NCI-H1105 treated with DMSO at 0.1 percent for 48 hours (cell line): Measurements from ENCODE around the gene ADNP.
A peak's percentile ranks its signal among the peaks of the same experiment; 100 is the strongest.

Experiments
- DNase-seq: peaks from one replicate; lab custom pipeline; 2025; lab: John Stamatoyannopoulos, UW

ADNP gene

DNA sequence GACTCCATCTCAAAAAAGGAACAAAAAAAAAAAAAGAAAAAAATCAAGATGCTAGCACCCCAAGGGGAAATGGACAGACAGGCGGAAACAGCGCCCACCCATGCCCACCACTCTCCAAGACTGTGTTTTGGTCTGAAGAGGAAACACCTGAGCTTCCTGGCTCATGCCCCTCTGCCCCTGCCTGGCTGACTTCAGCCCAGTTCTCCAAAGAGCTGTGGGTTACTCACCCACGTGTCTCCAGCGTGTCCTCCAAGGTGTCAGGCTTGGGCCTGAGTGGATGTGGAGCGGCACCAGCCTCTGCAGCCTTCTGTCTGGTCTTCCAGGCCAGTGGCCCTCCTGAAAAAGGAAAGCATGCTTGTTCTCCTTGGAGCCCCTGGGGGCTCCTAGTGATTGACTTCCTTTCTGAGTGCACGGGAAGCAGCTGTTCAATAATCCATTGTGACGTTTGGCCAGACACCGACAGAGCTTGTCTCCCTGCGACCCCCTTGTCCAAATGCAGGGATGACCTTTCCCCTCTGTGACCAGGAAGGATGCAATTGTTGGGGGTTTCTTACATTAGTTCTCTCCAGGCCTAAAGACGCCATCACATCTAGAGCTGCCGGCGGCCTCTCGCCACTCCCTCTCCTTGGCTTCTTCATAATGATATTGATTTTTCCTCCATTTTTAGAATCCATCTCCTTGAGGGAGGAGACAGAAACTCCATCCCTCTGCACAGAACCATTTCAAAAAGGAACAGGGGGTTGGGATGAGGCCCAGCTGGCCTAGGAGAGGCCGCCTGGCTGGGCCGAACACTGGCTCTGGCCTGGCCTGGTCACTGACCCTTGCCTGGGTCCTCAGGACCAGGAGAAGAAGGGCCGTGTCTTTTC lies 58.4 kb downstream of the ADNP start:
- DNase-seq, result no peak

DNA sequence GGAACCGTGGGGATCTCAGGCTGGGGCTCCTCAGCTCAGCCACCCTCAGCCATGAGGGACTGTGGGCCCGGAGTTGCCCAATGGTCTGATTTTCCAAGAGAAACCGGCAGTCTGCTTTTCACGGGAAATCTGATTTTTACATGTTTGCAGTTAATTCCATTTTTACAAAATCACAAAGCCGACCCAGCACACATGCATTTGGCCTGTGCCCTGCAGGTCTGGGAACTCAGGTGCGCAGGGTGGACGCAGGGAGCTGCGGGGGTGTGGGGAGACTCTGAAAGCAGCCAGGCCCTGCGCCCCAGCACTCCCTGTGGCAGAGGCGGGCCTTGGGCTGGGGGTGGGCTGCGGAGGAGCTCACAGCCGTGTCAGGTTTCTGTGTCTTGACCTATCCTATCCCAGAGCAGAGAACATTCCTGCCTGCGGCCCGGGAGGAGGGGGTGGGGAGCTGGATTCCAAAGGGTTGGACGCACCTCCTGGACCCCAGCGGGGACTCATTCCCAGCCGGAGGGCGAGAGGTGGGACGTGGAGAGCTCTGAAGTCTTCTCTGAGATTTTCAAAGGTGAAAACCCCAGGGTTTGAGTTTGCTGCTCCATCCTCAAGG lies 60.6 kb downstream of the ADNP start:
- DNase-seq, result no peak

DNA sequence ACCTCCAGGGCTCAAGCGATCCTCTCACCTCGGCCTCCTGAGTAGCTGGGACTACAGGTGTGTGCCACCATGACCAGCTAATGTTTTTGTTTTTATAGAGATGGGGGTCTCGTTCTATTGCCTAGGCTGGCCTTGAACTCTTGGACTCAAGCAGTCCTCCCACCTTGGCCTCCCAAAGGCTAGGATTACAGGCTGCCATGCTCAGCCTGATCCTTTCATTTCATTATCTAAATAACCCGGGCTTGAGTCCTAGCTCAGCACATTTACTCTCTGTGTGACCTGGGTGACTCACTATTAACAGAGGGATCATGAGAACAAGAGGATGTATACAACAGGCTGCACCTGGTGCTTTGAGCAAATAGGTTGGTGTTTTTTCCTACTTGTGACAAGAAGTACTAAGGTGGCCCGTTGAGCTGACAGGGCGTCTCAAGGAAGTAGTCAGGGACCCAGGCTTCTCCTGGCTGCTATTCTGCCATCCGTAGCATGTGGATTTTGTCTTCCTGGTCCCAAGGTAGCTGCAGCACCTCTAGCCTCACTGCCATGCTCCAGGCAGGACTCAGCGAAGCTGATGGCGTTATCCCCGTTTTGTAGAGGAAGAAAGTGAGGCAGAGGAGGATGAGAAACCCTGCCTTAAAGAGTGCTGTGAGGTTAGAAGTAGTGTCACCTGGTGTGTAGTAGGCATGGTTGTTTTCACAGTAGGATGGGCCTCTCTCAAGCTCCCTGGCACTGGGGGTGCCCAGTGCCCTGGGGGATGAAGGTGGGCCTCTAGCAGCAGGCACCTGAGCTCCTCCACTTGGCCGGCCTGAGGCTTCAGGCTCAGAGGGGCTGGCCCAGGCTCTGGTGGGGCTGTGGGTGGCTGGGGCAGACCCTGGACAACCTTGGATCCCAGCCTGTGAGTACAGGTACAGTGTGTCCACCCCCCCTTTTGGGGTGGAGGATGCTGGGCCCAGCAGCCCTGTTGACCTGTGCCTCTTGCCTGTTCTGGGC lies 62.4 kb downstream of the ADNP start:
- DNase-seq, result no peak

DNA sequence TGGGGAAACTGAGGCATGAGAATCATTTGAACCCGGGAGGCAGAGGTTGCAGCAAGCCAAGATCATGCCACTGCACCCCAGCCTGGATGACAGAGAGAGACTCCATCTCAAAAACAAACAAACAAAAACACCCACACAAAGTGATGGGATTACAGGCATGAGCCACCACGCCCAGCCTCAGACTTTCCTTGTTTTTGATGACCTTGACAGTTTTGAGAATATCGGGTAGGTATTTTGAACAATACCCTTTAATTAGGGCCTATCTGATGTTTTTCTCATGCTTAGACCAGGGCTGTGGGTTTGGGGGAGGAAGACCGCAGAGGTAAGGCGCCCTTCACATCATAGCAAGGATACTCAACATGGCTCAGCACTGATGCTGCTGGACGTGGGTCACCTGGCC lies 63.4 kb downstream of the ADNP start:
- no peak for DNase-seq

DNA sequence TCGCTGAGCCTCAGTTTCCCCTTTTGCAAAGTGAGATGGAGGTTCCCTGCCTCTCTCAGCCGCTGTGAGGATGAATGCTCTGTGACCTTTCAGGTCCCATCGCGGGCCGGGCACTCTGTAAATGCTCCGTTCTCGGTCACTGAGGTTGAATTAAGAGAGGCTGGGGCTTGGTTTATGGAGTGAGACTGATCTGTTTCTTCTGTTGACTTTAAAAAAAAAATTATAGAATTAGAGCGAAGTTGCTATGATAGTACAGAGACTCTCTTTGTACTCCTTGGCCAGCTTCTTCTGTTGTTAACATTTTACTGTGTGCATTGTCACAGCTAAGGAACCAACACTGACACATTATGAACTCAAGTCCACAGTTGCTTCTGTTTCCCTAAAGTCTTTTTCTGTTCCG lies 64.4 kb downstream of the ADNP start:
- DNase-seq, result no peak

DNA sequence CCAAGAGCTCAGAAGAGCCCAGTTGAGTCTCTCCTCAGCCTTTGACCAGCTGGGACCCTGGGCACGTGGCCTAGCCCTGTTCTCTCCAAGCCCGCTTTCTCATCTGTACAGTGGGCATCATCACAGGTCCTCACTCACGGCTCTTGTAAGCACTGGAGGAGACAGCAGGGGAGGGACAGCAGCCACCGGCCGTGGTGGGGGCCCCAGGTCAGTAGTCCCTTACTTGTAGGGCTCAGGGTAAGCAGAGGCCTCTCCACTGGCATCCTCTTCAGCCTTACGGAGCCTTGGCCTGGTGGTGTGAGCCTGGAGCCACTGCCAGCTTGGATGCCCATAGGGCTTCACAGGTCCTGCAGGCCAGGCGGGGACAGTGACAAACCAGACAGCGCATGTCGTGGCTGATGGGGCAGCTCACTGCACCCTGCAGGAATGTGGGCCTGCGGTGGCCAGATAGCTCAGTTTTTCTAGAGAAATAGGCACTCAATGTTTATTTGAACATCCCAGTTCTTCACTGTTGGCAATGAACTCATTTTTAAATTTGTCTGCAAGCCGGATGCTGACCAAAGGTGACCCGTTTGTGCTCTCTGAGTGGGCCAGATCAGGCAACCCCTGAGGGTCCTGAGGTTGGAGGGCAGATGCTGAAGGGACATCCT lies 65.1 kb downstream of the ADNP start:
- DNase-seq, result no peak

DNA sequence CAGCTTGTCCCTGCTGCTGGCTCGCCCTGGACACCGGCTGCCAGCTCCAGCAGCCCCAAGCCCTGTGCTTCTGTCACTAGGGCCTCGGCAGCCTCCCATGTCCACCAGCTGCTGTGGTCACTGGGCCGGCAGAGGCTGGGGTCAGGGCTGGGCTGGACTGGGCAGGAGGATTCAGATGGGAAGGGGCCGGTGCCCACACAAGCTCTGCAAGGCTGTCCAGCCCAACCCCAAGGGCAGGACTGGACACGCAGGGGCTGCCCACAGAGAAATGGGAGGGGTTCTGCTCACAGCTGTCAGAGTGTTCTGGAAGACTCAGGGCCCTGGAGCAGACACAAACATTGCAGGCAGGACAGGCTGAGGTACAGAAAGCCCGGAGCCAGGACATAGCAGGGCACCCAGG lies 65.6 kb downstream of the ADNP start:
- DNase-seq, result no peak

DNA sequence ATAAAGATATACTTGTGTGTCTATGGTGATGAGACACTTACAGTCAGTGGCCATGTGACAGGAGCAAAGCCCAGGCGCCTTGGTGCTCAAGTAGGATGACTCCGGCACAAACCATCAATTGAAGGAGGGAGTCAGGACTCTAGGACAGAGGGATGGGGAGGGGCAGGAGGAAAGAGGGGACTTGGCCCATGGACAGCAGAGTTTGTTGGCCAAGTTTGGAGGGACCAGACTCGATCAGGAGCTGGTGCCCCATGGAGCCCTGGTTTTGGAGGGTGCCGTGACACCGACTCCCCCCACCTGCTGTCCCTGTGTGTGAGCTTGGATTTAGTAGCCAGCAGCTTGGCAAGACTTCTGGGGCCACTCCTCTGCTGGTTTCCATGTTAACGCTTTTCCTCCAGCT lies 66.1 kb downstream of the ADNP start:
- no peak for DNase-seq

DNA sequence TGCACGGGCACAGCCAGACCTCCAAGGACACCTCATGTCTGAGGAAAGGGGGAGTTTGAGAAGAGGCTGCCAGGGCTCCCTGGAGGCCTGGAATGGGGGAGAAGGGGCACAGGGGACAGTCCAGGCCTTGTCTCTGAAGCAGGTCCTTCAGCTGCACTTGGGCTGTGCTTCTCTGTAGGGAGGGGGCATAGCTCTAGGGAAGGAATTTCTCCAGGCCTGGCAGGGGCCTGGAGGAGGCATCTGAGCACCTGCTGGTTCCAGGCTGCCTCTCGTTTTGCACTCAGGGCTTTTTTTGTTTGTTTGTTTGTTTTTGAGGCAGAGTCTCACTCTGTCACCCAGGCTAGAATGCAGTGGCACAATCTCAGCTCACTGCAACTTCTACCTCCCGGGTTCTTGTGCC lies 68.7 kb downstream of the ADNP start:
- DNase-seq, result no peak

DNA sequence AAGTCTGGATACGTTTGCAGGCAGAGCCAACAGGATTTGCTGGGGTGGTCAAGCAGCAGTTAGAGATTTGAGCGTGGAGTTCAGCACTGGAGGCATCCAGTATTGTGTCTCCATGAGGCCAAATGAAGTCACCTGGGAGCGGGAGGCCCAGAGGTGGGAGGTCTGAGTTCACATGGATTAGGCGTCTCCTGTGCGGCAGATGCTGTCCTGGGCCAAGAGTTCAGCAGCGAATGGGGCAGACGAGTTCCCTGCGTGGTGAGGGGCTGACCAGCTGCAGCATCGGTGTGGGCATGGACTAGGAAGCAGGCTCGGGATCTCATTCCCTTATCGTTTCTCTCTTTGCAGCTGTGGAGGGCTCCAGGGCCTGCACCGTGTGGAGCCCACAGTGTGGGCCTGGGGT lies 70.2 kb downstream of the ADNP start:
- DNase-seq, result no peak

DNA sequence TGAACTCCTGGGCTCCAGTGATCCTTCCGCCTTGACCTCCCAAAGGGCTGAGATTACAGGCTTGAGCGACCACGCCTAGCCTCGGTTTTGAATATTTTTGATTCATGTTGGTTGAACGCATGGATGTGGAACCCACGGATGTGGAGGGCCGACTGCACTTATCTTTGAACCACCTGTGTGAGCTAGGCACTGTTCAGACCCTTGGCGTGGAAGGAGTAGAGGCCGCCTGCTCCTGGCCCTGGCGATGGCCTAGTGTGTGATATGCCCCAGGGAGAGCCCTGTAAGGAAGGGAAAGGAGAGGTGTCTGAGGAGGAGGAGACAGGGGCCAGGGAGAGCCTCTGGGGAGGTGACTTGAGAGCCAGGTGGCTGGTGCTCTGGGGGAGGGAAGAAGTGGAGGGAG lies 72.1 kb downstream of the ADNP start:
- no peak for DNase-seq

DNA sequence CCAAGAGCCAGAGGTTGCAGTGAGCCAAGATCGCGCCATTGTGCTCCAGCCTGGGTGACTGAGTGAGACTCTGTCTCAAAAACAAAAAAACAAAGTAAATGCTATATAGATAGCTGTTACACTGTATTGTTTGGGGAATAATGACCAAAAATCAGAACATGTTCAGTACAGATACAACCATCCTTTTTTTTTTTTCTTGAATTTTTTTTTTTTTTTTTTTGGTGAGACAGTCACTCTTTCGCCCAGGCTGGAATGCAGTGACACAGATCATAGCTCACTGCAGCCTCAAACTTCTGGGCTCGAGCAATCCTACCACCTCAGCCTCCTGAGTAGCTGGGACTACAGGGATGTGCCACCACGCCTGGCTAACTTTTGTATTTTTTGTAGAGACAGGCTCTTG lies 72.7 kb downstream of the ADNP start:
- DNase-seq, result no peak

DNA sequence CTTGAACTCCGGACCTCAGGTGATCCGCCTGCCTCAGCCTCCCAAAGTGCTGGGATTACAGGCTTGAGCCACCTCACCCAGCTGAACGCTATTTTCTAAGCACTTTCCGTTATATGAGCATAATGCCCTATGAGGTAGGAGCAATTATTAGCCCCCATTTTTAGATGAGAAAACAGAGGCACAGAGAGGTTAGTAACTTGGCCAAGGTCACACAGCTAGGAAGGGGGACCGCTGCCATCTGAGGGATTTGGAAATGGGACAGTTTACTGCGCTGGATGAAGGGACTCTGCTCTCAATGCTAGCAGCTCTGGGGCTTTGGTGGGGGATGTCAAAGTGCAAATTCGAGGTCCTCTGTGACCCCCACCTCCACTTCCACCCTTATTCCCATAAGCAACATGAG lies 73.9 kb downstream of the ADNP start:
- DNase-seq, result no peak

DNA sequence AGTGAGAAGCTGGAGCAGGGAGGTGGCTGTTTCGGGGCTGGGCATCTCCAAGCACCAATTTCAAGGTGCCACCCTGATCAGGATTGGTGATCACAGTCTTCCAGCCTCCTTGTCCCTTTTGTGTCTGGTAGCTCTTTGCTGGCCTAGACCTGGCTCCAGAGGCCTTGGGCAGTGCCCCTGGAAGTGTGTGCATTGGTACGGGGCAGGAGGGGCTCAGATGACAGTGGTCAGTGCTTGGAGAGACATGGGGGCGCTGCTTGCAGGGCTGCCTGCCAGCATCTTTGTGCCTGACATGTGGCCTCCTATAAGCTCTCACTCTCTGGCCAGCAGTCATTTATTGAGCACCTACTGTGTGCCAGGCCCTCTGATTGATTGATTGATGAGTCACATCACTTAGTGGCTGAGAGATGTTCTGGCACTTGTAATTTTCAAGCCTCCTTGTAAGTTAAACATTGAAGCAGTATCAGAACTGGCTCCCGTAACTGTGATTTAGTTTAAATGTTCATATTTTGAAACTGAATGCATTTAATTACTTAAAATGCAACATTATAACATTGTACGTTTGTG lies 74.7 kb downstream of the ADNP start:
- no peak for DNase-seq

DNA sequence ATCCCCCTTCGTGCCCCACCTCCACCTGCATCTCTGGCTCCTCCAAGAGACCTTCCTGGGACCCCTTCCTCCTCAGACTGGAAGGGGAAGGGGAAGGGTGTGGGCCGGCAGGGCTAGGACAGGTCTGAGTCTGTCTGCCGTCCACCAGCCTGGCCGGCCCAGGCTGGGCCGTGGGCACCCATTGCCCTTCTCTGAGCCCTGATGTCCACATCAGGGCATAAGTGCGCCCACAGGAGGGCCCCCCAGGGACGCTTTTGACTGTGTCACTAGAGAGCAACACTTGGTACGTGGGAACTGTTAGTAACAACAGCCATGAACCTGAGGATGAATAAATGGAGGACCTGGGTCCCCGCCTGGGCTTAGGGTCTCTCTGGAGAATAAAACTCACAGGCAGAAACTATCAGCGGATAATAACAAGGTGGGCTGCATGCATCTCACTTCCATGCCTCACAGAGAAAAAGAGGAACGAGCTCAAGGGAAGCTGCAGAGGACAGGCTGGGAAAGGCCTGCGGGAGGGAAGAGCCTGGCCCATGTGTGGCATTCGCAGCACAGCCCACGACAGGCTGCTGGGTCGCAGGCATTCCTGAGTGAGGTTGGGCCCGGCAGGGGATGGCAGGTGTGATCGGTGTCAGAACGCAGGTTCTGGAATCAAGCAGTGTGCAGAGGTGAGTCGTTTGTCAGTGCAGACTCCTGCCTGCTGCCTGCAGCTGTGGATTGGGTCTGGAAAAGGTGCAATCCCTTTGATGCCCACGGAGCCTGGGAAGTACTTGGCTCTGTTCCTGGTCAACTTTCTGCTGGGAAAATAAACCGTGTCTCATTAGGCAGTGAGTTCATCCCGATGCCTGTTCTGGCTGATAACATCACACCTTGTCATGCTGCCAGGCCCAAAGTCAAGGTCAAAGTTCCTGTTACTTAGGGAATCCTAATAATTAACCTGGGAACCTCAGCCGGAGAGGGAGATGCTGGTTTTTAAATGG lies 75.5 kb downstream of the ADNP start:
- peak; percentile 37 for DNase-seq

DNA sequence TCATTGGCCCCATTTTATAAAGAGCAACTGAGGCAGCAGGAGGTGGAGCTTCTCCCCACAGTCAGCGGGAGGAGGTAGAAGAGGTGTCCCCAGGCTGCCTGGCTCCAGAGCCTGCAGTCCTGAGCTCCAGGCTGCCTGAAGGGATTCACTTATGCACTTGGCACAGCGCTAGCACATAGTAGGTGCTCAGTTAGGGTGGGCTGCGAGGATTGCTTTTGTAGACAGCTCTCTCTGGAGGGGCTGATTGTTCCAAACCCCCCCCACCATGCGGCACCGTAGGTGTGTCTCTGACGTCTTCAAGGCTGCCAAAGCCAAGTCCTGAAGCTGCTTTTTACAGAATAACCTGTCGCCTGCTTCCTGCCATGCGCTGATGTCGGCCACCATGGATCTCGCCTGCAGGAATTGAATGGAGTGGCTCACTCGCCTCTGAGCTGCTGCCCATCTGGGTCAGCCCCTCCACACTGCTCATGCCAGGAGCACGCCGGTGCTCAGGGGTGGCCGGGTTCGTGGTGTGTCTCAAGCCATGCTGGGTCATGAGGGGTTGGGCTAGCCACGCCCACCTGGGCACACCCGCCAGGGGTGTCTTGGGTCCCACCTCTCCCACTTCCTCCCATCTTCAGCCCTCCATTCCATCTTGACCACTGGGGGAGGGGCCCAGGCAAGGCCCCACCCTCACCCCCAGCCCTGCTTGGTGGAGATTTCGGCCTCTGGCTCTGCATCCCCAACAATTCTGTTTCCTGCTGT lies 76.6 kb downstream of the ADNP start:
- DNase-seq, result no peak

DNA sequence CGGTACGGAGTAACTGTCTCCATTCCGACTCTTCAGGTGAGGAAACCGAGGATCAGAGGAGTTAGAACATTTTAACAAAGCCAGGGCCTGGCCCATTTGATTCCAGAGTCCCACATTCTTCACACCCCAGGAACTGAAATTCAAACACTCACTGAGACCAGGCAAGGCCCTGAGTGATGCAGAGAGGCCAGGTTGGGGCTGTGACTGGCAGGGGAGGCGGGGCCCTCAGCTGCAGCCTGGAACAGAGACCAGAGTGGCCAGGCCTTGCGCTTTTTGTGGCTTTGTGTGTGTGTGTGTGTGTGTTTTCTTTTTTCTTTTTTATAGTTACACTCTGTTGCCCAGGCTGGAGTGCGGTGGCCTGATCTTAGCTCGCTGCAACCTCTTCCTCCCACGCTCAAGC lies 79.2 kb downstream of the ADNP start:
- no peak for DNase-seq

DNA sequence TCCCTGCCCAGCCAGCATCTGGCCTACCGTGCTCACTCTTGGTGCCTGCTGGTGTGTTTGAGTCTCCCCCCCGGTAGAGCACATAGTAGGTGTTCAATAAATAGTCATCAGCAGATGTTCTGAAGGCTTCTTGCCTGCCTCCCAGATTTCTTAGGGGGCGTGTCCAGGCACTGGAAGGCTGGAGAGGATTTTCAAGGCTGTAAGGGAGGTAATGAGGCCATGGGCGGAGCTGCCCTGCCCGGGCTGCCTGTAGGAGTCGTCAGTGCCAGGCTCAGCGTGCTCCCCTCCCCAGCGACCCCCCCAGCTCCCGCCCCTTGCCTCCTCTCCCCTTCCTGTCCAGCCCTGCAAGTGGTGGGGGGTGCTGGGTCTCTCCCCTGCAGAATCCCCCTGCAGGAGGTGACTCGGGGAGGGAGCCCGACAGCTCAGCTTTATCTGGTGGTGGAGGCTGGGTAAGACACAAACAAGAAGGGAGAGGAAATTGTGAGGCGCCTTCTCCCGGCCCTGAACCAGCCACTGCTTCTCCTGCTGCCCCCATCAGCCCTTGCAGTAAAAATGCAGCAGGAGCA lies 80.4 kb downstream of the ADNP start:
- DNase-seq, result no peak

DNA sequence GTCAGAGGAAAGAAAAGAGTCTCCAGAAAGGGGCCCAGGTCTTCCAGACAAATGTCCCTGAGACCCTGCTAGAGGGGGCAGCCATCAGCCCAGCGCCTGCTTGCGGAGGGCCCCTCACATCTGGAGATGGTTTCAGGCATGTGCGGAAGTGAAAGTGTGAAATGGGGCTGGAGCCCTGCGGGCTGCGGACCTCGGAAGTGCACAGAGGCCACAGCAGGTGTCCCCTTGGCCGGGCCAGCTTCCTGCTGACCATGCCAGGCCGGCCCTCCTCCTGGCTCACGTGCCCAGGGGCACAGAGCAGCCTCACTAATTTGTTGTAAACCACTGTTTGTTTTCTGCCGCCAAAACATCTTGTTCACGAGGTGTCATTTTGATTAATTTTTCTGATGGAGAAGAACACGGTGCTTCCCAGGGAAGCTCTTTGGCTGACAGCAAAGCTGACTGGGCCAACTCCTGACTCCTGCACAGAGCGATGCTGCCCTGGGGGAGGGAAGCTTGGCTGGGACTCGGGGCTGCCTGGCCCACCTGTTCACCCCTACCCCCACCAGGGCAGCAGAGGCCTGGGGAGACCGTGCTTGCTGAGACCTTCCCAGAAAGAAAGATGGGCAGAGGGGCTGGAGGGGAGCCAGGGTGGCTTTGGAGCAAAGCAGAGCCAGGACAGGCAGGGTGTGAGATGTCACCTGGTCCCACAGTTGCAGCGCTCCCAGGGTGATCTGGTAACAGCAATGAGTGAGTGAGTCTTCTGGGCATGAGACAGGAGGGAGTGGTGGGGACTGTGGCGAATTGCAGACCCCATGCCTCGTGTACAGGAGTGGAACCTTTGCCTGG lies 82.2 kb downstream of the ADNP start:
- DNase-seq, result no peak
